ENCODE results near the gene DNAH2.

Gene DNAH2

DNA sequence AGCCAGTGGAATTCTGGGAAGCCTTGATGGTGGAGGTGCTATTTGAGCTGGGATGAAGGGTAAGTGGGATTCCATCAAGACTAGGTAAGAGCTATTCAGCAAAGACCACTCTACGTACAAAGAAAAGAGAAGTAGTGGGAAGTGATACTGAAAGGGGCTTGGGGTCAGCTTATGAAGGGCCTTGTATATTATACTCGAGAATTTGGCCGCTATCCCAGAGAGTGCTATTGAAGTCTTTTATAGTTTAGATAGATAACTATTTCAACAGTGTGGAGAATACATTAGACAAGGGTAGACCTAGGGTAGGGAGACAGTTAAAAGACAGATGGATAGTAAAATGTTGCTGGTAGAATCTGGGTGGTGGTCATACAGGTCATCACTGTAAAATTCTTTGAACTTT, 10.3 kb downstream of the DNAH2 start:
- no peak for DNase-seq

GRCh38 chr17:7729816-7730215, 12.3 kb downstream of the DNAH2 start:
- DNase-seq: no peak

- DNase-seq: no peak
Measured at GRCh38 chr17:7732981-7733539, 15.5 kb downstream of the DNAH2 start.

DNA sequence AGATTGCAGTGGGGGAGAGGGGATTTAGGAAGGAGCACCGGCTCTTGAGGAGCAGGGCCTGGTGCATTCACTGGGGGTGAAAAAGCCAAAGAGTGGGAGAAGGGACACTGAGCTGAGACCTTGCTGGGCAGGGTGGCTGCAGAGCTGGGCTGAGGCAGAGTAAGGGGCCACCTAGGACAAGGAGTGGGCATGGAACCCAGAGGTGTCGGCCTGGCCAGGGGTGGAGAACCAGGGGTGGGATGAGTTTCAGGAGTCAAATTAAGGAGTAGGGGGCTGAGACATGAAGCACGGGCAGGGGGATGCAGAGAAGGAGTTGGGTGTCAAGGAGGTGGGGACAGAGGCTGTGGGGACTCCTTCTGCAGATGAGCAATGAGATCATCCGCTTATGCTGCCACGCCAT, 20.1 kb downstream of the DNAH2 start:
- no peak for DNase-seq

- DNase-seq: no peak
Measured at GRCh38 chr17:7739746-7740145, 22.2 kb downstream of the DNAH2 start.

- DNase-seq: no peak
Measured at GRCh38 chr17:7740481-7741001, 23.0 kb downstream of the DNAH2 start.

DNA sequence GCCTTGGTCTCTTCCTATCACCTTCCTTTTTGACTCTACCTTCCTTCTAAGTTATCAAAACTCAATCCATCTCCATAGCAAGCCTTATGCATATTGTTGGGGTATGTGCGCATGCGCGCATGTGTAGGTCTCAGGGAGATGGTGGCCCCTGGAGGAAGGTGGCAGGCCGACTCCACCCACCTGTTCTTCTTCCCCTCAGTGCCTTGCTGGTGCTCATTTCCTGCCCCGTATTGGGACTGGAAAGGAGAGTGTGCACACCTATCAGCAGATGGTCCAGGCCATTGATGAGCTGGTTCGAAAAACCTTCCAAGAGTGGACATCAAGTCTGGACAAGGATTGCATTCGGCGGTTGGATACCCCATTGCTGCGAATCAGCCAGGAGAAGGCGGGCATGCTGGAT, 25.2 kb downstream of the DNAH2 start:
- DNase-seq: no peak

DNA sequence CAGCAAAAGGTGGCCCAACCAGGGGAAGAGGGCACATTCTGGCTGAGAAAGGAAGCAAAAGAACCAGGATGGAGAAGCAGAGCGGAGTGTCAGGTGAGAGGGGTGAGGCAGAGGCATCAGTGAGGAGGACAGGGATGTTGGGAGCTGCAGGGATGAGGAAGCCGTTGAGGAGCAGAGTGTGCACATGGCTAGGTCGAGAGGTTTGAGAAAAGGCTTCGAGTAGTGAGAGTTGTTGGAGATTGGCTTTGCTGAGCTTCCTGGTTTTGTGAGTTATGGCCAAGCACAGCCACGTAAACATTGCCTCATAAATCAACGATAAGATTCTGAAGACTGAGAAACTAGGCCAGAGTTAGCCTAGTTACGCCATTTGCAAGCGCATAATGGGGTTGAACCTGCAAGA, 26.9 kb downstream of the DNAH2 start:
- DNase-seq: no peak

DNA sequence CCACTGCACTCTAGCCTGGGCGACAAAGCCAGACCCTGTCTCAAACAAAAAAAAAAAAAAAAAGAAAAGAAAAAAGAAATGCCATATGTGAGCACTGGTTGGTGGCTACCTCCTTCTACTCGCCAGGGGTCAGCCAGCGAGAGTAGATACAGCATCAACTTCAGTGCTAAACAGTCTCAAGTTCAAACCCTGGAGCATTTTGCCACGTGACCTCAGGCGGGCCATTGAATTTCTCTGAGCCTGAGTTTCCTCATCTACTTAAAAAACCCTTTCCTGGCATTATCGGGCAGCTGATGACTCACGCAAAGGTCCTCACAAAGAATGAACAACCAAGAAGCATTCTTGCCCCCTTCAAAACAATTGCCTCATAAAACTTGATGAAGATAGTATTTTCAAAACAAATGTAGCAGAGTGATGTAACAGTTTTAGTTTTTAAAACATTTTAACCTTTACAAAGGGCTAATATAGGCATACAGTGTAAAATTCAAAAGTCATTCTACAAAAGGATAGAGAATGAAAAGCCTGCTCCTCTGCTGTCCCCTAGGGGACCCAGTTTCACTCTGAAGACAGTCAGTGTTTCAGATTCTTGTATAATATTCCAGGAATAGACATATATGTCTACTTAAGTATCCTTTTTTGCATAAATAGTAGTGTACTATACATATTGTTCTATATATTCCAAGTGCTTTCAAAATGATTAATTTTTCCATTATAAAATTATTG, 28.4 kb downstream of the DNAH2 start:
- no peak for DNase-seq

GRCh38 chr17:7747635-7748071, 30.1 kb downstream of the DNAH2 start:
- DNase-seq: no peak

DNA sequence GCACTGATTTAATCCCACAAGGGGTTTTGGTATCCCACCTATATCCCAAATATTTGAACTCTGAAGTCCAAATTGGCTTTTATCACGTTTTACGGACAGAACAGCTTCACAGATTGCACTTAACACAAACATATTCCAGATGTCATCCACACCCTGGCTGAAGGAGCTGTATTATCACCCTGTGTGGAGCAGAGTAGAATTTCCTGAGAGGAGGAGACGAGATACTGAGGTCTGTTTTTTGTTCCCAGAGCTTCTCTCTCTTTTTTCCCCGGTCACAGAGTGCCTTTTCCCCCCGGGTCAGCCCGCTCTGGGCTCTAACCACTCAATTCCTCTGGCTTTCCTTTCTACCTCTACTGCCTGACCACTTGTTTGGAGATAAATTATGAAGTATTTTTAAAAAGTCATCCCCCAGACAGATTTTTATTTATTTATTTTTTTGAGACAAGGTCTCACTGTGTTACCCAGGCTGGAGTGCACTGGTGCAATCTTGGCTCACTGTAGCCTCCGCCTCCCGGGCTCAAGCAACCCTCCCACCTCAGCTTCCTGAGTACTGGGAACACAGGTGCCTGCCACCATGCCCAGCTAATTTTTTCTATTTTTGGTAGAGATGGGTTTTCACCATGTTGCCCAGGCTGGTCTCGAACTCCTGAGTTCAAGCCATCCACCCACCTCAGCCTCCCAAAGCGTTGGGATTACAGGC, 30.7 kb downstream of the DNAH2 start:
- DNase-seq: no peak

DNA sequence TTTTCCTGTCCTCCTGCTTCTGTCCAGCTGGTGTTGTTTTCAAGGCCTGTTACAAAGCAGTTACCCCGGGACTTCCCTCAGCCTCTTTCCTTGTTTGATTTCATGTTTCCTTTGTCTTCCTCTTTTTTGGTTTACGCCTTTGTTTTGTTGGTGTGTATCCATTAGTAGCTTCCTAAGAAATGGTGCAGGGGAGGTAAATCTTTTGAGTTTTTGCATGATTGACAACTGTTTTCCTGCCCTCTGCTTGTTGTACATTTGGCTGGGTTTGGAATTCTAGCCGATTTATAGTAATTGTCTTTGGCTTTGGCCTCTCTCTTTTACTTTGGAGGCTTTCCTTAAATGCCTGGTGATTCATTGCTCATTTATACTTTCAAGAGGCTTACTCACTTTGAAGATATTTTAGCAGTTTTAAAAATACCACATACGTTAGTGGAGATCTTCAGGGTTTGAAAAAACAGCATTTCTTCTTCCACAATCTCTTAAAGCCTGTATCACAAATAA, 32.8 kb downstream of the DNAH2 start:
- DNase-seq: no peak

- DNase-seq: no peak
Measured at GRCh38 chr17:7754656-7755055, 37.1 kb downstream of the DNAH2 start.

GRCh38 chr17:7755095-7755890, 37.7 kb downstream of the DNAH2 start:
- no peak for DNase-seq

GRCh38 chr17:7756968-7757367, 39.4 kb downstream of the DNAH2 start:
- DNase-seq: no peak

- no peak for DNase-seq
Measured at GRCh38 chr17:7763919-7764318, 46.4 kb downstream of the DNAH2 start.

- DNase-seq: no peak
Measured at GRCh38 chr17:7767004-7767403, 49.5 kb downstream of the DNAH2 start.

DNA sequence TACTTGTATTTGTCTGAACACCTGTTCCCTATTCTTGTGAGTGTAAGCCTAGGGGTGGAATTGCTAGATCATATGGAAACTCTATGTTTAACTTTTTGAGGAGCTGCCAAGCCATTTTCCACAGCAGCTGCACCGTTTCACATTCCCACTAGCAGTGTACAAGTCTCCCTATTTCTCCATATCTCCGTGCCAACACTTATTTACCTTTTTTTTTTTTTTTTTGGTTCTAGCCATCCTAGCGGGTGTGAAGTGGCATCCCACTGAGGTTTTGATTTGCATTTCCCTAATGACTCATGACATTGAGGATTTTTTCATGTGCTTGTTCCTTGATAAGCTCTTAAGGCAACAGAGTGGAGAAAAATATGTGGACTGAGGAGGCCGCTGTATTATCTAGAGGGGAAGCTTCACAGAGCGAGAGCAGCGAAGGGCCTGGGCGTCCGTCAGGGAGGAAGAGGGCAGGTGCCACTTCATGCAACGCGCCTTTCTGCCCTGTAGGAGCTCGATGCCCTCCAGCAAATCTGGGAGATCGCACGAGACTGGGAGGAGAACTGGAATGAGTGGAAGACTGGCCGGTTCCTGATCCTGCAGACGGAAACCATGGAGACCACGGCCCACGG, 50.0 kb downstream of the DNAH2 start:
- no peak for DNase-seq

DNA sequence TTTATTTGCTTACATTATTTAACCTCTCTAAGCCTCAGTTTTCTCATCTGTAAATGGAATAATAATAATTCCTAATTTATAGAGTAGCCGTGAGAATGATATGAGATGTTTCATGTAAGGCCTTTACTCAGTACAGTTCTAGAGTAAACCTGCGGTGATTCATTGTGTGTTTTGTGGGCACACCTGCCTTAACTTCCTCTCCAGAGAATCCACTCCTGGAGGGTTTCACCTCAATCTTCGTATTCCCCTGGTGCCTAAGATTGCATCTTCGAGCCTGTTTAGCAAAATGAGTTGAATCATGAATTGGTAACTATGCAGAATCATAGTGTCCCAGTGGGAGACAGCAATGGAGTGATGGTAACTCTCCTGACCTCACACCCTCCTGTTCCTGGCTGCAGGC, 52.3 kb downstream of the DNAH2 start:
- no peak for DNase-seq

GRCh38 chr17:7774055-7774521, 56.5 kb downstream of the DNAH2 start:
- no peak for DNase-seq

DNA sequence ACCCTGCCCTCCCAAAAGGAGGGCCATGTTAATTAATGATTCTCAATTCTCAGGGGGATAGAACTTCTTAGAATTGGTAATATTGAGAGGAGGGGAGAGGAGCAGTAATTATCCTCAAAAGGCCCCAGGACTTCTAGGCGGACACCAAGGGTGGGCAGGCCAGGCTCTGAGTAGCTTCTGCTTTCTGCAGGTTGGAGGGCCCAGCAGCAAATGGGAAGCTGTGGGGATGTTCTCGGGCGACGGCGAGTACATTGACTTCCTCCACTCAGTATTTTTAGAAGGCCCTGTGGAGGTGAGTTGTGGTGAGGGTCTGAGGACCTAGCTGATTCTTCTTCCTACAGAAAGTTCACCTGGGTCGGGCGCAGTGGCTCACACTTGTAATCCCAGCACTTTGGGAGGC, 57.5 kb downstream of the DNAH2 start:
- no peak for DNase-seq

DNA sequence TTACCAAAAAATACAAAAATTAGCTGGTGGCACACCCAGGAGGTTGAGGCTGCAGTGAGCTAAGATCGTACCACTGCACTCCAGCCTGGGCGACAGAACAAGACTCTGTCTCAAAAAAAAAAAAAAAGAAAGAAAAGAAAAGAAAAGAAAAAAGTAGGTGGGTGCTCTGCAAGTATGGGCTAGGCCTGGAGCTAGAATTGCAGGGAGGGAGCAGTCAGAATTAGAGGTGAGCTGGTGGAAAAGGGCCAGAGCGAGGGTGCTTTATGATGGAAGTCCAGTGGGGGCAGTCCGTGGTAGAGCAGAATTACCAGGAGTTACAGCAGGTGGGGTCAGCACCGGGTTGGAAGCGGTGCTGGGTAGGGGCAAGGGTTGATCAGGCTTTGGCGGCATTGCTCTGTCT, 59.5 kb downstream of the DNAH2 start:
- DNase-seq: no peak

- DNase-seq: no peak
Measured at GRCh38 chr17:7780736-7781135, 63.2 kb downstream of the DNAH2 start.
